Right kidney (tissue), 1 donor: ENCODE results near the gene RBBP8NL.

Experiments
- DNase-seq: peaks from one replicate; pipeline ENCODE4 v3.0.0-alpha.2; 2016

RBBP8NL gene

GRCh38 chr20:62420846-62421715 is 6.3 kb downstream of the RBBP8NL start:
- no peak for DNase-seq

GRCh38 chr20:62419759-62420158 is 7.6 kb downstream of the RBBP8NL start:
- DNase-seq = no peak

- DNase-seq = no peak
These were observed 8.4 kb downstream of the RBBP8NL start for GRCh38 chr20:62418709-62419487.

GRCh38 chr20:62417981-62418708 is 9.2 kb downstream of the RBBP8NL start:
- DNase-seq = no peak

- DNase-seq = no peak
These were observed 10.4 kb downstream of the RBBP8NL start for GRCh38 chr20:62416651-62417637.

- no peak for DNase-seq
These were observed 11.8 kb downstream of the RBBP8NL start for GRCh38 chr20:62415354-62416111.

GRCh38 chr20:62413896-62414481 is 13.3 kb downstream of the RBBP8NL start:
- no peak for DNase-seq

- DNase-seq = no peak
These were observed 14.2 kb downstream of the RBBP8NL start for GRCh38 chr20:62413025-62413570.

GRCh38 chr20:62412194-62413024 is 14.9 kb downstream of the RBBP8NL start:
- DNase-seq = no peak

GRCh38 chr20:62411479-62412193 is 15.7 kb downstream of the RBBP8NL start:
- no peak for DNase-seq

GRCh38 chr20:62410746-62411478 is 16.4 kb downstream of the RBBP8NL start:
- no peak for DNase-seq

- DNase-seq = peak; percentile 66
These were observed 17.2 kb downstream of the RBBP8NL start for GRCh38 chr20:62409931-62410745.

- no peak for DNase-seq
These were observed 18.1 kb downstream of the RBBP8NL start for GRCh38 chr20:62409086-62409853.

GRCh38 chr20:62408640-62409039 is 18.7 kb downstream of the RBBP8NL start:
- no peak for DNase-seq

- no peak for DNase-seq
These were observed 19.3 kb downstream of the RBBP8NL start for GRCh38 chr20:62408055-62408454.
